ENCODE measurements around the gene ST8SIA3.

The ST8SIA3 gene

GRCh38 chr18:57337890-57338289, 14.5 kb upstream of the ST8SIA3 start:
- H3K27me3 ChIP-seq (ENCODE audit: low read depth, low read length) = peaks cover 9% of the 10 kb centered on the region; the same call in 1 of the 2 replicates
- no peaks in the 10 kb centered on the region for H3K9me3 ChIP-seq (ENCODE audit: insufficient read depth, low read length)
- no peak overlapping the region for H3K9ac ChIP-seq (ENCODE audit: low read length)
- H3K27ac ChIP-seq (ENCODE audit: low read length) = no peak overlapping the region
- no peaks in the 10 kb centered on the region for H3K79me2 ChIP-seq (ENCODE audit: low read length)
- H4K20me1 ChIP-seq (ENCODE audit: insufficient read depth, low read length) = no peaks in the 10 kb centered on the region
- H2AFZ ChIP-seq (ENCODE audit: low read depth, low read length) = no peak overlapping the region
- no peaks in the 10 kb centered on the region for H3K36me3 ChIP-seq (replicated peaks; ENCODE audit: low read depth, low read length)
- TF ChIP-seq EZH2phosphoT487 (IDR thresholded peaks at IDR 0.05; ENCODE audit: low read depth) (no peak), CTCF (IDR thresholded peaks at IDR 0.05; ENCODE audit: low read depth, low read length) (no peak)
- H3K4me1 ChIP-seq (ENCODE audit: low read length) = peaks cover 5% of the 10 kb centered on the region; the same call in 1 of the 2 replicates
- H3K4me3 ChIP-seq (ENCODE audit: low read length) = no peak overlapping the region
- H3K4me2 ChIP-seq (ENCODE audit: low read length) = no peak overlapping the region

GRCh38 chr18:57343833-57344232, 8.5 kb upstream of the ST8SIA3 start:
- Histone ChIP-seq H3K4me3 (ENCODE audit: low read length) (no peak overlapping the region), H4K20me1 (ENCODE audit: insufficient read depth, low read length) (no peaks in the 10 kb centered on the region), H2AFZ (ENCODE audit: low read depth, low read length) (no peak overlapping the region), H3K4me1 (ENCODE audit: low read length) (peaks cover 4% of the 10 kb centered on the region), H3K9me3 (ENCODE audit: insufficient read depth, low read length) (no peaks in the 10 kb centered on the region), H3K27ac (ENCODE audit: low read length) (no peak overlapping the region), H3K27me3 (ENCODE audit: low read depth, low read length) (peaks cover 22% of the 10 kb centered on the region), H3K36me3 (replicated peaks; ENCODE audit: low read depth, low read length) (no peaks in the 10 kb centered on the region), H3K79me2 (ENCODE audit: low read length) (no peaks in the 10 kb centered on the region), H3K9ac (ENCODE audit: low read length) (no peak overlapping the region), H3K4me2 (ENCODE audit: low read length) (no peak overlapping the region)
- TF ChIP-seq CTCF (IDR thresholded peaks at IDR 0.05; ENCODE audit: low read depth, low read length) (no peak), EZH2phosphoT487 (IDR thresholded peaks at IDR 0.05; ENCODE audit: low read depth) (no peak)

GRCh38 chr18:57346876-57347275, 5.5 kb upstream of the ST8SIA3 start:
- Histone ChIP-seq H2AFZ (ENCODE audit: low read depth, low read length) (no peak overlapping the region), H3K9ac (ENCODE audit: low read length) (no peak overlapping the region), H3K4me3 (ENCODE audit: low read length) (no peak overlapping the region), H3K9me3 (ENCODE audit: insufficient read depth, low read length) (no peaks in the 10 kb centered on the region), H3K4me1 (ENCODE audit: low read length) (peaks cover 4% of the 10 kb centered on the region), H3K36me3 (replicated peaks; ENCODE audit: low read depth, low read length) (no peaks in the 10 kb centered on the region), H3K4me2 (ENCODE audit: low read length) (no peak overlapping the region), H3K27me3 (ENCODE audit: low read depth, low read length) (peaks cover 18% of the 10 kb centered on the region), H3K79me2 (ENCODE audit: low read length) (no peaks in the 10 kb centered on the region), H4K20me1 (ENCODE audit: insufficient read depth, low read length) (no peaks in the 10 kb centered on the region), H3K27ac (ENCODE audit: low read length) (no peak overlapping the region)
- TF ChIP-seq CTCF (IDR thresholded peaks at IDR 0.05; ENCODE audit: low read depth, low read length) = no peak
- no peak for TF ChIP-seq EZH2phosphoT487 (IDR thresholded peaks at IDR 0.05; ENCODE audit: low read depth)

GRCh38 chr18:57347784-57348183, 4.6 kb upstream of the ST8SIA3 start:
- no peaks in the 10 kb centered on the region for H3K9me3 ChIP-seq (ENCODE audit: insufficient read depth, low read length)
- no peak overlapping the region for H3K4me3 ChIP-seq (ENCODE audit: low read length)
- no peak overlapping the region for H3K27ac ChIP-seq (ENCODE audit: low read length)
- H3K36me3 ChIP-seq (replicated peaks; ENCODE audit: low read depth, low read length) = no peaks in the 10 kb centered on the region
- H3K4me2 ChIP-seq (ENCODE audit: low read length) = no peak overlapping the region
- H3K4me1 ChIP-seq (ENCODE audit: low read length) = peaks cover 4% of the 10 kb centered on the region
- peaks cover 18% of the 10 kb centered on the region for H3K27me3 ChIP-seq (ENCODE audit: low read depth, low read length)
- H4K20me1 ChIP-seq (ENCODE audit: insufficient read depth, low read length) = no peaks in the 10 kb centered on the region
- TF ChIP-seq CTCF (IDR thresholded peaks at IDR 0.05; ENCODE audit: low read depth, low read length) = no peak
- TF ChIP-seq EZH2phosphoT487 (IDR thresholded peaks at IDR 0.05; ENCODE audit: low read depth) = no peak
- H3K79me2 ChIP-seq (ENCODE audit: low read length) = no peaks in the 10 kb centered on the region
- no peak overlapping the region for H2AFZ ChIP-seq (ENCODE audit: low read depth, low read length)
- no peak overlapping the region for H3K9ac ChIP-seq (ENCODE audit: low read length)
